ENCODE measurements around the gene SLC44A4. TPM values are rescaled to one million over a fixed set of nuclear protein-coding genes. Genes with fewer than 3 reads are reported as not detected.
"Not testable (repeated sequence)": the region's sequence is repeated elsewhere in the genome, so short reads cannot be mapped to it uniquely, and the experiment has no call there.

SLC44A4 gene
- total and polyA plus RNA-seq, 5 donors from 2014 or later = 1.0 TPM; not detected in 4

DNA sequence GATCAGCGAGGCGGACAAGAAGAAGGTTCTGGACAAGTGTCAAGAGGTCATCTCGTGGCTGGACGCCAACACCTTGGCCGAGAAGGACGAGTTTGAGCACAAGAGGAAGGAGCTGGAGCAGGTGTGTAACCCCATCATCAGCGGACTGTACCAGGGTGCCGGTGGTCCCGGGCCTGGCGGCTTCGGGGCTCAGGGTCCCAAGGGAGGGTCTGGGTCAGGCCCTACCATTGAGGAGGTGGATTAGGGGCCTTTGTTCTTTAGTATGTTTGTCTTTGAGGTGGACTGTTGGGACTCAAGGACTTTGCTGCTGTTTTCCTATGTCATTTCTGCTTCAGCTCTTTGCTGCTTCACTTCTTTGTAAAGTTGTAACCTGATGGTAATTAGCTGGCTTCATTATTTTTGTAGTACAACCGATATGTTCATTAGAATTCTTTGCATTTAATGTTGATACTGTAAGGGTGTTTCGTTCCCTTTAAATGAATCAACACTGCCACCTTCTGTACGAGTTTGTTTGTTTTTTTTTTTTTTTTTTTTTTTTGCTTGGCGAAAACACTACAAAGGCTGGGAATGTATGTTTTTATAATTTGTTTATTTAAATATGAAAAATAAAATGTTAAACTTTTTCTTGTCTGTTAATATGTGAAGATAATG is 49.0 kb downstream of the SLC44A4 start:
- peak overlapping the region; percentile 96 for H3K4me3 ChIP-seq (ENCODE audit: low read depth, low read length)
- H3K9me3 ChIP-seq (ENCODE audit: control insufficient read depth in 2 of 2, low read length in 2 of 2) = no peaks in the 10 kb centered on the region
- H3K27me3 ChIP-seq (ENCODE audit: control insufficient read depth, insufficient read depth, low read length) = no peaks in the 10 kb centered on the region
- peak overlapping the region; percentile 71 for H3K27ac ChIP-seq (ENCODE audit: insufficient read depth, low read length, poor library complexity, severe bottlenecking)
- DNase-seq (peak in 2 of 3 donors; percentile 68 to 80), ATAC-seq (ENCODE audit: low read depth in 2 of 2) (no peak)
- Mint-ChIP-seq H3K27ac (peak overlapping the region; percentile 84 to 91 (median 91)), H3K9me3 (no peaks in the 10 kb centered on the region), H3K4me1 (peaks cover 11 to 46% (median 28%) of the 10 kb centered on the region in 4 donors), H3K27me3 (no peaks in the 10 kb centered on the region), H3K4me3 (peak overlapping the region; percentile 93 to 98 (median 96)), H3K36me3 (peaks cover 1% of the 10 kb centered on the region)
- no peaks in the 10 kb centered on the region for H3K36me3 ChIP-seq (ENCODE audit: control insufficient read depth, insufficient read depth, low read length)
- H3K4me1 ChIP-seq (ENCODE audit: control insufficient read depth, insufficient read depth, low read length, poor library complexity, severe bottlenecking) = peaks cover 36% of the 10 kb centered on the region

DNA sequence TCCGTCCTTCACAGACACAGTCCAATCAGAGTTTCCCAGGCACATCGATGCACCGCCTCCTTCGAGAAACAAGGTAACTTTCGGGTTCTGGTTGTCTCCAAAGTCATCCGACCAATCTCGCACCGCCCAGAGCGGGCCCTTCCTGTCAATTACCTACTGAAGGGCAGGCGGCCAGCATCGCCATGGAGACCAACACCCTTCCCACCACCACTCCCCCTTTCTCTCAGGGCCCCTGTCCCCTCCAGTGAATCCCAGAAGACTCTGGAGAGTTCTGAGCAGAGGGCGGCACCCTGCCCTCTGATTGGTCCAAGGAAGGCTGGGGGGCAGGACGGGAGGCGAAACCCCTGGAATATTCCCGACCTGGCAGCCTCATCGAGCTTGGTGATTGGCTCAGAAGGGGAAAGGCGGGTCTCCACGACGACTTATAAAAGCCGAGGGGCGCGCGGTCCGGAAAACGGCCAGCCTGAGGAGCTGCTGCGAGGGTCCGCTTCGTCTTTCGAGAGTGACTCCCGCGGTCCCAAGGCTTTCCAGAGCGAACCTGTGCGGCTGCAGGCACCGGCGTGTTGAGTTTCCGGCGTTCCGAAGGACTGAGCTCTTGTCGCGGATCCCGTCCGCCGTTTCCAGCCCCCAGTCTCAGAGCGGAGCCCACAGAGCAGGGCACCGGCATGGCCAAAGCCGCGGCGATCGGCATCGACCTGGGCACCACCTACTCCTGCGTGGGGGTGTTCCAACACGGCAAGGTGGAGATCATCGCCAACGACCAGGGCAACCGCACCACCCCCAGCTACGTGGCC is 51.3 kb downstream of the SLC44A4 start, which contains the start of gene HSPA1B:
TSS of gene HSPA1B (plus strand) at position 453 of the 794 bp plus-strand sequence. CDS start at position 666, 213 bp downstream.
- Histone ChIP-seq H3K4me3 (ENCODE audit: low read depth, low read length) (peak within 1 kb of the TSS; percentile 94), H3K27ac (ENCODE audit: insufficient read depth, low read length, poor library complexity, severe bottlenecking) (peak within 1 kb of the TSS; percentile 85), H3K9me3 (ENCODE audit: control insufficient read depth in 2 of 2, low read length in 2 of 2) (no peaks in the 10 kb centered on the region), H3K36me3 (ENCODE audit: control insufficient read depth, insufficient read depth, low read length) (no peaks in the 10 kb centered on the region), H3K27me3 (ENCODE audit: control insufficient read depth, insufficient read depth, low read length) (no peaks in the 10 kb centered on the region), H3K4me1 (ENCODE audit: control insufficient read depth, insufficient read depth, low read length, poor library complexity, severe bottlenecking) (peaks cover 41% of the 10 kb centered on the region)
- Mint-ChIP-seq H3K27ac (peak within 1 kb of the TSS; percentile 95 to 97 (median 96)), H3K27me3 (no peaks in the 10 kb centered on the region), H3K9me3 (no peaks in the 10 kb centered on the region), H3K4me1 (peaks cover 13 to 50% (median 31%) of the 10 kb centered on the region in 4 donors), H3K36me3 (no peaks in the 10 kb centered on the region), H3K4me3 (peak within 1 kb of the TSS; percentile 91 to 97 (median 94))
- DNase-seq (peak; percentile 85 to 99 (median 87)), ATAC-seq (ENCODE audit: low read depth in 2 of 2) (peak; percentile 76 to 81)

DNA sequence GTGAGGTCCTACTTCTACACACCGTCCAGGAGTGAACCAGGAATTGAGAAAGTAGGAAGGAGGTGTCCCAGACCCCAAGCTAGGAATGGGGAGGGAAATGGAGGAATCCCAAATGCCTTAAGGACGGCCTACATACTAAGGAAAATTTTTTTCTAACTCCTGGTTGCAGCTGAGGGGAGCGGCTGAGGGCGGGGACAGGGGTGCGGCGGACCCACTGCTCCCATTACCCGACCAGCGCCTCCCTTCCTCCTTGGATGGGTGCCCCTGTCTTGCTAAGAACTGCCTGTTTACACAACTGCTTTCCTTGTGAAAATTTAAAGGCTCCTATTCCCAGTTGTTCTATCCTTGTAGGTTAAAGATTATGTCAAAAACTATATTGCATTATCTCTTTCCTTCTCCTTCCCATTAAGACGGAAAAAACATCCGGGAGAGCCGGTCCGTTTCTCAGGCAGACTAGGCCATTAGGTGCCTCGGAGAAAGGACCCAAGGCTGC is 52.0 kb downstream of the SLC44A4 start:
- H3K4me1 ChIP-seq (ENCODE audit: control insufficient read depth, insufficient read depth, low read length, poor library complexity, severe bottlenecking) = peaks cover 46% of the 10 kb centered on the region
- no peak for DNase-seq

DNA sequence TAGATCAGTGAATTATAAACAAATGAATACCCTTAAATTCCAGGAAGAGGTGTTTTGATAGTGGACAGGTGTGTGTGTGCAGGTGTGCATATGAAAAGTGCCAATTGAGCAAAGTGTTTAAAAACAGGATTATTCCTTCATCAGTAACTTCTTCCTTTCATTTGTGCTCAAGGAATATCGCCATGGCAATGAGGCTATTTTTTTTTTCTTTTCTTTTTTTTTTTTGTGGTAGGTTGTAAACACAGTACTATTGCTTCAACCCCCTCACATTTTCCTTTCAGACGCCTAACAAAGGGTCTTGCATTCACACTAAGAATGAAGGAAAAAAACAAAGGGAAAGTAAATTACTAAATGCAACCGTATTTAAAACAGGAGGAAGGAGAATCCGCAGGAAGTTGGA is 53.2 kb downstream of the SLC44A4 start:
- peak overlapping the region in 2 of 3 donors; percentile 96 to 97 for H3K27ac Mint-ChIP-seq
- H3K36me3 ChIP-seq (ENCODE audit: control insufficient read depth, insufficient read depth, low read length) = no peaks in the 10 kb centered on the region
- no peaks in the 10 kb centered on the region for H3K27me3 ChIP-seq (ENCODE audit: control insufficient read depth, insufficient read depth, low read length)
- peaks cover 14 to 52% (median 33%) of the 10 kb centered on the region in 4 donors for H3K4me1 Mint-ChIP-seq
- H3K4me3 ChIP-seq (ENCODE audit: low read depth, low read length) = no peak overlapping the region
- no peaks in the 10 kb centered on the region for H3K9me3 ChIP-seq (ENCODE audit: control insufficient read depth in 2 of 2, low read length in 2 of 2)
- no peaks in the 10 kb centered on the region for H3K36me3 Mint-ChIP-seq
- peak overlapping the region; percentile 85 for H3K27ac ChIP-seq (ENCODE audit: insufficient read depth, low read length, poor library complexity, severe bottlenecking)
- H3K9me3 Mint-ChIP-seq = no peaks in the 10 kb centered on the region
- peaks cover 40% of the 10 kb centered on the region for H3K4me1 ChIP-seq (ENCODE audit: control insufficient read depth, insufficient read depth, low read length, poor library complexity, severe bottlenecking)
- DNase-seq = no peak
- ATAC-seq (ENCODE audit: low read depth in 2 of 2) = no peak
- H3K4me3 Mint-ChIP-seq = peak overlapping the region; percentile 91 to 97 (median 94)
- H3K27me3 Mint-ChIP-seq = no peaks in the 10 kb centered on the region

More for the DNA sequence above, 52.0 kb downstream of the SLC44A4 start:
- H3K36me3 ChIP-seq (ENCODE audit: control insufficient read depth, insufficient read depth, low read length) = no peaks in the 10 kb centered on the region
- H3K4me1 Mint-ChIP-seq = peaks cover 14 to 56% (median 34%) of the 10 kb centered on the region in 4 donors
- peak overlapping the region; percentile 95 to 97 (median 96) for H3K27ac Mint-ChIP-seq
- H3K27me3 Mint-ChIP-seq = no peaks in the 10 kb centered on the region
- no peaks in the 10 kb centered on the region for H3K9me3 ChIP-seq (ENCODE audit: control insufficient read depth in 2 of 2, low read length in 2 of 2)
- no peaks in the 10 kb centered on the region for H3K9me3 Mint-ChIP-seq
- H3K4me3 Mint-ChIP-seq = peak overlapping the region; percentile 91 to 97 (median 94)
- peak overlapping the region; percentile 94 for H3K4me3 ChIP-seq (ENCODE audit: low read depth, low read length)
- H3K36me3 Mint-ChIP-seq = no peaks in the 10 kb centered on the region
- peak; percentile 3 to 5 for ATAC-seq (ENCODE audit: low read depth in 2 of 2)
- H3K27me3 ChIP-seq (ENCODE audit: control insufficient read depth, insufficient read depth, low read length) = no peaks in the 10 kb centered on the region
- H3K27ac ChIP-seq (ENCODE audit: insufficient read depth, low read length, poor library complexity, severe bottlenecking) = peak overlapping the region; percentile 85

DNA sequence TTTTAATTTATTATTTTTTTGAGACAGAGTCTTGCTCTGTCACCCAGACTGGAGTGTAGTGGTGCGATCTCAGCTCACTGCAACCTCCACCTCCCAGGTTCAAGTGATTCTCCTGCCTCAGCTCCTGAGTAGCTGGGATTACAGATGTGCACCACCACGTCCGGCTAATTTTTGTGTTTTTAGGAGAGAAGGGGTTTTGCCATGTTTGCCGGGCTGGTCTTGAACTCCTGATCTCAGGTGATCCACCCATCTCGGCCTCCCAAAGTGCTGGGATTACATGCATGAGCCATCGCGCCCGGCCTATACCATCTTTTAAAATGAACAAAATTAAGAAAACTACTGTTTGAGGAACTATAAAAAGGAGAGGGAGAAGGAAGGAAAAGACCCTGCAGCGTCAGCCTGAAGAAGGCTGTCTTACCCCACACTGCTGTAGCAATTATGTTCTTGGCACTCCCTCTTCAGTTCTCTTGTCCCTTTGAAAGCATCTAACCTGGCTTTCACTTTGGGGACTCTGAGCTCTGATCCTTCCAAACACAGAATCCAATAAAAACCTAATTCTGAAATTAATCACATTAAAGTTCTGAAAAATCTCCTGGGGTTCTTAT is 55.1 kb downstream of the SLC44A4 start:
- H3K27me3 Mint-ChIP-seq; H3K9me3 ChIP-seq (ENCODE audit: control insufficient read depth in 2 of 2, low read length in 2 of 2); H3K36me3 ChIP-seq (ENCODE audit: control insufficient read depth, insufficient read depth, low read length); H3K9me3 Mint-ChIP-seq; ATAC-seq (ENCODE audit: low read depth in 2 of 2); H3K27me3 ChIP-seq (ENCODE audit: control insufficient read depth, insufficient read depth, low read length); DNase-seq; H3K36me3 Mint-ChIP-seq: not testable (repeated sequence)
- peak overlapping the region; percentile 87 for H3K27ac ChIP-seq (ENCODE audit: insufficient read depth, low read length, poor library complexity, severe bottlenecking)
- peak overlapping the region; percentile 19 for H3K4me3 ChIP-seq (ENCODE audit: low read depth, low read length)
- Mint-ChIP-seq H3K27ac (peak overlapping the region in 2 of 3 donors; percentile 23 to 78), H3K4me1 (peaks cover 12 to 55% (median 33%) of the 10 kb centered on the region in 4 donors), H3K4me3 (peak overlapping the region in 3 of 4 donors; percentile 20 to 97 (median 74))
- peaks cover 48% of the 10 kb centered on the region for H3K4me1 ChIP-seq (ENCODE audit: control insufficient read depth, insufficient read depth, low read length, poor library complexity, severe bottlenecking)

DNA sequence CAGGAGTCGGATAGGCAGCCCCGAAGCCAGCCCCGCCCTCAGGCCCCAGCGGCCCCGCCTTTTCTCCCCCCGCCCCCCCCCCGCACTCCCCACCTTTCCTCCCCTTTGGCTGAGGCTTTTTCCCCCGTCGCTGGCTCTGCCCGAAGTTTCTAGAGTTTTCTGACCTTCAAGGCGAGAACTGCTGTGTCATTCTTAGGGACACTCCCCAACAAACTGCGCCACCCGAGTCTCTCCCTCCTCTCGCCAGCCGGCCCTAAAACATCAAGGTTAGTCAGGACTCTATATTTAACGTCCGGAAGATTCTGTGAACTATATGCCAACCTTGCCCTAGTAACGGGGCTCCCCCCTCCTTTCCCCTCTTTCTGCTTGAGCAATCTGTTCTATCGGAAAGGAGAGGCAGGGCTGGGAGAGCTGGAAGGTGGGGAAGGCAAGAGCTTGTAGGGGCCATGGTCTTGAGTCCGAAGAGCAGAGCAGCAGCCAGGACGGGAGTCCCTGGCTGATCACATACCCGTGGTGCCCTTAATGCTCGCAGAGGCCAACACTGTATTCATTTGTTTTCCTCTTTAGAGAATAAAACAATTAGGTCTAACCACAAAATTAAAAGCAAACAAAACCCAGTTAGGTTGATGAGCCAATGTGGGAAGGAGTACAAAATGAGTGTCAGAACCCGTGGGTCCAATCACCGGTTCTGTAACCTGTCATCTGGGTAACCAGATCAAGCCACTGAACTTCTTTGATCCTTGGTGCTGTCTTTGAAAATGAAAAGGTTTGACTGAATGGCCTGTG is 56.6 kb downstream of the SLC44A4 start:
- Mint-ChIP-seq H3K36me3 (peaks cover 8% of the 10 kb centered on the region), H3K27me3 (no peaks in the 10 kb centered on the region), H3K4me3 (peak overlapping the region; percentile 94 to 98 (median 98)), H3K9me3 (no peaks in the 10 kb centered on the region), H3K4me1 (peaks cover 16 to 68% (median 39%) of the 10 kb centered on the region in 4 donors), H3K27ac (peak overlapping the region; percentile 91 to 100 (median 98))
- Histone ChIP-seq H3K36me3 (ENCODE audit: control insufficient read depth, insufficient read depth, low read length) (no peaks in the 10 kb centered on the region), H3K4me3 (ENCODE audit: low read depth, low read length) (peak overlapping the region; percentile 92), H3K4me1 (ENCODE audit: control insufficient read depth, insufficient read depth, low read length, poor library complexity, severe bottlenecking) (peaks cover 58% of the 10 kb centered on the region), H3K27me3 (ENCODE audit: control insufficient read depth, insufficient read depth, low read length) (no peaks in the 10 kb centered on the region), H3K27ac (ENCODE audit: insufficient read depth, low read length, poor library complexity, severe bottlenecking) (peak overlapping the region; percentile 87), H3K9me3 (ENCODE audit: control insufficient read depth in 2 of 2, low read length in 2 of 2) (no peaks in the 10 kb centered on the region)
- DNase-seq = peak; percentile 61 to 76 (median 72)
- ATAC-seq (ENCODE audit: low read depth in 2 of 2) = peak; percentile 18 to 31
